DMS153 (cell line): ENCODE data around the gene AGBL1.
"Not testable (repeated sequence)": the region's sequence is repeated elsewhere in the genome, so short reads cannot be mapped to it uniquely, and the experiment has no call there.

Source experiments
- DNase-seq: peaks from one replicate; lab custom pipeline; 2025; lab: John Stamatoyannopoulos, UW

The AGBL1 gene

GRCh38 chr15:86082619-86083380, 3.1 kb downstream of the AGBL1 start:
- no peak for DNase-seq

GRCh38 chr15:86087808-86088207, 8.1 kb downstream of the AGBL1 start:
- no peak for DNase-seq

- no peak for DNase-seq
These were observed 9.8 kb downstream of the AGBL1 start for GRCh38 chr15:86089422-86089821.

- DNase-seq = no peak
These were observed 22.1 kb downstream of the AGBL1 start for GRCh38 chr15:86101818-86102217.

- no peak for DNase-seq
These were observed 24.2 kb downstream of the AGBL1 start for GRCh38 chr15:86103825-86104224.

- DNase-seq = no peak
These were observed 26.6 kb downstream of the AGBL1 start for GRCh38 chr15:86106306-86106705.

GRCh38 chr15:86115145-86115801, 35.6 kb downstream of the AGBL1 start:
- DNase-seq = no peak

- no peak for DNase-seq
These were observed 42.0 kb downstream of the AGBL1 start for GRCh38 chr15:86121568-86122225.

- DNase-seq = not testable (repeated sequence)
These were observed 43.2 kb downstream of the AGBL1 start for GRCh38 chr15:86122691-86123391.

GRCh38 chr15:86125775-86126174, 46.1 kb downstream of the AGBL1 start:
- DNase-seq = no peak

- no peak for DNase-seq
These were observed 47.9 kb downstream of the AGBL1 start for GRCh38 chr15:86127547-86127946.

- DNase-seq = no peak
These were observed 55.4 kb downstream of the AGBL1 start for GRCh38 chr15:86135041-86135440.

GRCh38 chr15:86136861-86137260, 57.2 kb downstream of the AGBL1 start:
- no peak for DNase-seq

GRCh38 chr15:86138798-86139197, 59.1 kb downstream of the AGBL1 start:
- no peak for DNase-seq

- no peak for DNase-seq
These were observed 60.2 kb downstream of the AGBL1 start for GRCh38 chr15:86139828-86140227.

- DNase-seq = no peak
These were observed 75.0 kb downstream of the AGBL1 start for GRCh38 chr15:86154705-86155104.

GRCh38 chr15:86155551-86155950, 75.9 kb downstream of the AGBL1 start:
- DNase-seq = no peak

GRCh38 chr15:86157606-86158293, 78.1 kb downstream of the AGBL1 start:
- DNase-seq = no peak

- DNase-seq = no peak
These were observed 79.8 kb downstream of the AGBL1 start for GRCh38 chr15:86159468-86159867.

GRCh38 chr15:86161250-86161649, 81.6 kb downstream of the AGBL1 start:
- DNase-seq = no peak

GRCh38 chr15:86162172-86162591, 82.5 kb downstream of the AGBL1 start:
- DNase-seq = no peak

- no peak for DNase-seq
These were observed 83.0 kb downstream of the AGBL1 start for GRCh38 chr15:86162641-86163040.
